HG02981 (cell line): ENCODE measurements around the gene CCNL2.
"Not testable (repeated sequence)": the region's sequence is repeated elsewhere in the genome, so short reads cannot be mapped to it uniquely, and the experiment has no call there.

Experiments
- ATAC-seq: cut with Tn5 transposase; IDR thresholded peaks from one replicate; pipeline ENCODE4 v1.9.1; 2021; ENCODE audit warnings: mild to moderate bottlenecking, moderate library complexity; ENCODE audit not compliant: unreplicated experiment

Gene CCNL2

DNA sequence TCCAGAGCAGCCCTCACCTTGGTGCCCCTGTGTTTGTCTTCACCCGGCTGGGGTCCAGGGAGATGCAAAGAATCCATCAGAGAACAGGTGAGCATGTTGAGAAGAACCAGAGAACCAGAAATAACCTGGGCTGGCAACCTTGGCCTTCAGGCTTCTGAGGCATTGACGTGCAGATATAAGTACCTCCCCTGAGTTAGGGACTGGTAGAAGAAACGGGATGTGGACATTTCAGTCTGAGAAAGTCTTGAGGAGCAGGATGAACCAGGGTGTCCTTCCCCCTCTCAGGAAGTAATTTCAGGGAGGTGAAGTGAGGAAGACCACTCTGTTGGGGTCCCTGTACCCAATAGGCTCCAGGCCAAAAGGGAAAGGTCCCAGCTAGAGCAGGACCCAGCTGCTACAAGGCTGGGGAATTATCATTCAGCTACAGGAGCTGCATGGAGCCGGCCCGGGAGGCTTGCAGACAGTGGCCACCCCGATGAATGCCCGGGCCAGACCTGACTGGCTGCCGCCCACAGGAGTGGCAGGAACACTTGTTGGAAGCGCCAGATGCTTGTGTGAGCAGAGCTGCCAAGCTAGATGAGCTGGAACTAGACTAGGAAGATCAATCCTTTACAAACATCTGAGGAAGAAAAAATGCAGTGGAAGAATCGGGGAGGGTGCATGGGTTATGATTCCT is 22.4 kb downstream of the CCNL2 start:
- ATAC-seq = no peak

GRCh38 chr1:1374929-1375662 is 24.0 kb downstream of the CCNL2 start, which contains the start of gene AURKAIP1:
Gene AURKAIP1, minus strand, starts transcription at chr1:1375207. Its CDS starts 451 bp downstream, at chr1:1374756.
- peak; percentile 84 for ATAC-seq

DNA sequence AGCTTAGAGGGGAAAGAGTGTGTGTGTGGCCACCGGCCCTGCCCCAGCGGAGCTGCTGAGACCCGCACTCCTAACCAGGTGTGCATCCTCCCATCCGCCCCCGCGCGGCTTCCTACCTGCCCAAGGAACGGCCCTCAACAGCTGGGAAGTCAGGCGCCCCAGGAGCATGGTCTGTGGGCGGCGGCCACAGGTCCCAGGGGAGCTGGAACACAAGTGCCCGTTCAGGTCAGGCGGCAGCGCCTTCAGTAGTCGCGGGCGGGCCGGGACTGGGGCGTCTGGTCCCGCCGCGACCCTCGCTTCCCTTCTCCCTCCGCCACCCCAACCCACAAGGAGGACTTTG is 24.6 kb downstream of the CCNL2 start:
- peak; percentile 4 for ATAC-seq

- no peak for ATAC-seq
Measured at GRCh38 chr1:1373815-1374588, 25.1 kb downstream of the CCNL2 start.

GRCh38 chr1:1373051-1373814 is 25.9 kb downstream of the CCNL2 start:
- no peak for ATAC-seq

DNA sequence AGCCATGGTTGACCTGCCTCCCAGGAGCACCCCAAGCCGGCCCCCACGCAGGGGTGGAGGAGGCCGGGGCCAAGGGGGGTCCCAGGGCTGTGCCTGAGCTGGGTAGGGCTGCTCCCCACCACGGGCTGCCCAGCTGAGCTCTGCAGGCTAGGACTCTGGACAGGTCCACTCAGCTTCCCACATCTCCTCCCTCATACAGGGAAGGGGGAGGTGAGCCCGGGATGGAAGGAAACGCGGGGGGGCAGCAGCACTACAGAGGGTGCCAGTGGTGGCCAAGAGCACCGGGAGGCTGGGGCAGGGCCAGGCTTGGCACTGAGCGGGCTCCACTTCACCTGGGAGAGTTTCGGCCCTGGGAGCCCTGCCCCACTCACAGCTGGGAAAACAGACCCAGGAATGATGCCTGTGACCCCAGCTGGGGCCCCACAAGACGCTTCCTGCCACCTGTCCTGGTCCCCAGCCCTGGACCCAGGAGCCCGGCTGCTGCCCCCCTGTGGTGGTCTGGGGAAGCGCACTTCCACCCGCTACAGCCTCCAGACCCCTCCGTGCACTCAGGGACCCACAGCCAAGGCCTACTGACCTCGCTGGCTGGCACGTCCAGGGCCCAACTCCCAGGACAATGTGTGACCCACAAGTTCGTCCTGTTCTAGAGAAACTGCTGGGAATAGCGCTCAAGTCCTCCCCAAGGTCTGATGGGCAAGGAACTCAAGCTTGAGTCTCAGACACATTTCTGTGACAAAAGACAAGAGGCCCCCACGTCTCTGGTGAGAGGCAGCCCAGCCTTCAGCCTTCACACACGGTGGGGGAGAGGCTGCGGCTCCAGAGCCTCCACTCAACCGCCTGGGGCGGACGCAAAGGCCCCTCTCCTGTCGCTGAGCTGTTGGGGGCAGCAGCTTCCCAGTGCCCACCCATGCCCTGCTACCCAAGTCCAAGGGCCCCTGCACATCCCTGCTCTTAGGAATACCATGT is 27.1 kb downstream of the CCNL2 start:
- ATAC-seq = no peak

- ATAC-seq = no peak
Measured at GRCh38 chr1:1371364-1371745, 27.8 kb downstream of the CCNL2 start.

GRCh38 chr1:1370771-1371300 is 28.3 kb downstream of the CCNL2 start:
- ATAC-seq = no peak

DNA sequence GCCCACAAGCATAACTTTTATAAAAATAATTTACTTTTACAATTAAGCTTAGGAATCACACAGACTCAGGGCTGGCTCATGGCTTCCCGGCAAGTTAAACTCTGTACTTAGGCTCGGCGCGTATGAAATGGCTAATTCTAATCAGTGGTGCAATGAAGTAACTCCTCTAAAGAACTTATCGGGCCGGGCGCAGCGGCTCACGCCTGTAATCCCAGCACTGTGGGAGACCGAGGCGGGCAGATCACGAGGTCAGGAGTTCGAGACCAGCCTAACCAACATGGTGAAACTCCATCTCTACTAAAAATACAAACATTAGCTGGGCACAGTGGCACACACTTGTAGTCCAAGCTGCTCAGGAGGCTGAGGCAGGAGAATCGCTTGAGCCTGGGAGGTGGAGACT is 29.0 kb downstream of the CCNL2 start:
- not testable (repeated sequence) for ATAC-seq

DNA sequence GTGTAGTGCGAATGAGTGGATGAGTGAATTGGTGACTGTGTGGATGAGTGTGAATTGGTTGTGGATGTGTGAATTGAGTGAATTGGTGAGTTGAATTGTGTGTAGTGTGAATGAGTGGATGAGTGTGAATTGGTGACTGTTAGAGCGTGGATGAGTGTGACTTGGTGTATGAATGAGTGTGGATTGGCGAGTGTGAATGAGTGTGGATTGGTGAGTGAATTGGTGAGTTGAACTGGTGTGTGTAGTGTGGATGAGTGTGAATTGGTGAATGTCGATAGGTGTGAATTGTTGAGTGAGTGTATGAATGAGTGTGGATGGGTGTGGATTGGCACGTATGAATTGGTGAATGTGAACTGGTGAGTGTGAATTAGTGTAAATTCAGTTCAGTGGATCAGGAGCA is 31.8 kb downstream of the CCNL2 start:
- no peak for ATAC-seq

DNA sequence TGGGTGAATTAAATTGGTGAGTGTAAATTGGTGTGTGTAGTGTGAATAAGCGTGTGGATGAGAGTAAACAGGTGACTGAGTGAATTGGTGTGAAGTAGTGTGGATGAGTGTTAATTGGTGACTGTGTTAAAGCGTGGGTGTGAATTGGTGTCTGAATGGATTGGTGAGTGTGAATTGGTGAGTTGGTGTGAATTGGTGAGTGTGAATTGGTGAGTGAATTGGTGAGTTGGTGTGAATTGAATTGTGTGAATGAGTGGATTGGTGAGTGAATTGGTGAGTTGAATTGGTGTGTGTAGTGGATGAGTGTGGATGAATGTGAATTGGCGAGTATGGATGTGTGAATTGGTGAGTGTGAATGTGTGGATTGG is 32.5 kb downstream of the CCNL2 start:
- no peak for ATAC-seq

DNA sequence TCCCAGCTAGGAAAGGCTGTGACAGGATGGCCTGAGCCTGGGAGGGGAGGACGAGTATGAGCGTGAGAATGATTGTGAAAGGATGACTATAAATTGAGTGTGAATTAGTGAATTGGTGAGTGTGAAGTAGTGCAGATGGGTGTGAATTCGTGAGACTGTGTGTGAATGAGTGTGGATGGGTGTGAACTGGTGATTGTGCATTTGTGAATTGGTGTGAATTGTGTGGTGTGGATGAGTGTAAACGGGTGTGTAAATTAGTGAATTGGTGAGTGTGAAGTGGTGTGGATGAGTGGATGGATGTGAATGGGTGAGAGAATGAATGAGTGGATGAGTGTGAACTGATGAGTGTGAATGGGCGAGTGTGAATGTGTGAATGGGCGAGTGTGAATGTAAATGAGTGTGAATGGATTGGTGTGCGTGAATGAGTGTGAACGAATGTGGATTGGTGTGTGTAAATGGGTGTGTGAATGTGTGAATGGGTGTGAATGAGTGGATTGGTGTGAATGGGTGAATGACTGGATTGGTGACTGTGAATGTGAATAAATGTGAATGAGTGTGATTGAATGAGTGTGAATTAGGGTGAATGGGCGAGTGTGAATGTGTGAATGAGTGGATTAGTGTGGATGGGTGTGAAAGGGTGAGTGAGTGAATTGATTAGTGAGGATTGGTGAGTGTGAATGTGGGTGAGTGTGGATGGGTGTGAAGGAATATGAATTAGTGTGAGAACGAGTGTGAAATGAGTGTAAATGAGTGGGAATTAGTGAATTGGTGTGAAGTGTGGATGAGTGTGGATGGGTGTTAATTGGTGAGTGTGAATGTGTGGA is 33.0 kb downstream of the CCNL2 start:
- no peak for ATAC-seq

GRCh38 chr1:1364266-1364665 is 34.9 kb downstream of the CCNL2 start:
- ATAC-seq = no peak

DNA sequence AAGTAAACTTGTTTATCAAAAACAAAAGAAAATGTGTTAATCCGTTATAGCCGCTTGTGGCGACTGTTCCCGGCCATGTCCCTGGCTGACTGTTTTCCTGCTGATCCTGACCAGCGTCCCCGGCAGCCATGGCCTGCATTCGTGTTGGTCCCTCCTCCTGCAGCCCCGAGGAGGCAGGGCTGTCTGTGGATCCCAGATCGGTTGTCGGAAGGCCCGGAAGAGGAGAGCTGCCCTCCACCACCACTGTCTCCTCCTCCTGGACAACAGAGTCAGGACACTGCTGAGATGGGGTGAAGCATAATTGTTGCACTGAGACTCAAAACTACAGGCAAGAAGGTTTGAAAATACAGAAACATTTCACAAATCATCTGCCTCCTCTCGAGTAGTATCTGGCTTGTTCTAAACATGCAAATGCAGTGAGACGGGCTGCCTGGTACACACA is 37.1 kb downstream of the CCNL2 start:
- no peak for ATAC-seq

GRCh38 chr1:1361233-1361981 is 37.7 kb downstream of the CCNL2 start:
- no peak for ATAC-seq

DNA sequence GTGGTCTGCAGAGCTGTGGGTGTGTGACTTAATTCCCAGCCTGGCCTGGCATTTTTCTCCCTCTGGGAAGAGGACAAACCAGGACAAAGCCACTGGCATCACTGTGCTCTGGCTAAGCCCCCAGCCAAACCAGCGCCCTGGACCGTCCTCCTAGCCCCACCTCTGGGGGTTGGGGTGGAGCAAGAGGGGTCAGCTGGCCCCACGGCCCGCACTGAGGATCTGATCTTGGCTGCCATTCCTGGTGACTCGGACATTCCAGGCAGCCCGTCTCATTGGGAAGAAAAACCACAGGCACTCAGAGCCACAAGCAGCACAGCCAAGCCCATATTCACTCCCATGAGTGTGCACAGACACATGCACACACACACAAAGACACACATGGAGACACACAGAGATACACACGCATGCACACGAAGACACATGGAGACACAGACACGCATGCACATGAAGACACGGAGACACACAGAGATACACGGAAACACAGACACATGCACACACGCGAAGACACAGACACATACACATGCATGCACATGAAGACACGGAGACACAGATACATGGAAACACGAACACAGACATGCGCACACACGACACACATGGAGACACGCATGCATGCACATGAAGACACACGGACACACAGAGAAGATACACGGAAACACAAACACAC is 38.5 kb downstream of the CCNL2 start:
- no peak for ATAC-seq

GRCh38 chr1:1359664-1360468 is 39.3 kb downstream of the CCNL2 start:
- no peak for ATAC-seq
